Measurements from ENCODE around the gene CROT.
"Not testable (repeated sequence)": the region's sequence is repeated elsewhere in the genome, so short reads cannot be mapped to it uniquely, and the experiment has no call there.

The CROT gene

DNA sequence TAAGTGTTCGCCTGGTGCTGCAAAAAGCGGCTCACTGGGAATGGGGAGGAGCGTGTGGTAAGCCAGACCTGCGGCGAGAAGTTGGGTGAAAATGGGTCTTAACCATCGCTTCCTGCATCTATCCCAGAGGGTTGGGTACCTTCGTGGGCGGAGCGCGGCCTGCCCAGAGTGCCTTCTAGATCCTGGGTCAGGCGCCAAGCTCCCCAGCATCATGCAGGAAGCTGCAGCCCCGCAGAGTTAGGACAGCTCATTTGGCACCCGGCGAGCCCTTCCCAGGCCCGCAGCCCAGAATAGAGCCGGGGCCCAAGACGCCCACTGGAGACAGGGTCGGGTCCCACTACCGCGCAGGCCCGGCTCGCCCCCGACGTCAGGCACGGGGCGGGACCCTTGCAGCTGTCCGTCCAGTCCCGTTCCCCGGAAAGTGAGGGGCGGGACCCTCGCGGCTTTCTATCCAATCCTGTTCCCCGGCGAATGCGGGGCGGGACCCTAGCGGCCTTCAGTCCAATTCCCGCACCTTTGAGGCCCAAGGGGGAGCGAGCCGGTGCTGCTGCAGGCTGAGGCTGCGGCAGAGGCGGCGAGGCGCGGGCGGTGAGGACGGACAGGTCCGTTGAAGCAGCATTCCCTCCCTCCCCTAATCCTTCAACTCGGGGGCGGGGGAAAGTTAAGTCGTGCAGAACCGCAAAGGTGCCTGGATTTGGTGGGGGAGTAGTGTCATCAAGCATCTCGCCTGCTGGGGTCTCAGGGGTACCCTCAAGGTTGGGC is at the start of gene CROT:
TSS of gene CROT (plus strand) at position 499 of the 762 bp plus-strand sequence. CDS start 3,405 bp downstream, outside the sequence.
- peak within 1 kb of the TSS; percentile 92 for H3K4me3 ChIP-seq (ENCODE audit: low read depth, low read length)
- no peaks in the 10 kb centered on the region for H3K36me3 ChIP-seq (ENCODE audit: control insufficient read depth, insufficient read depth, low read length)
- peaks cover 10% of the 10 kb centered on the region for H3K4me1 ChIP-seq (ENCODE audit: control insufficient read depth, insufficient read depth, low read length)
- peaks cover 8% of the 10 kb centered on the region for H3K27me3 ChIP-seq (ENCODE audit: control insufficient read depth, insufficient read depth, low read length)
- peak within 1 kb of the TSS; percentile 70 for H3K9ac ChIP-seq (ENCODE audit: low read depth, low read length)
- no peaks in the 10 kb centered on the region for H3K9me3 ChIP-seq (ENCODE audit: control insufficient read depth, insufficient read depth, low read length)

DNA sequence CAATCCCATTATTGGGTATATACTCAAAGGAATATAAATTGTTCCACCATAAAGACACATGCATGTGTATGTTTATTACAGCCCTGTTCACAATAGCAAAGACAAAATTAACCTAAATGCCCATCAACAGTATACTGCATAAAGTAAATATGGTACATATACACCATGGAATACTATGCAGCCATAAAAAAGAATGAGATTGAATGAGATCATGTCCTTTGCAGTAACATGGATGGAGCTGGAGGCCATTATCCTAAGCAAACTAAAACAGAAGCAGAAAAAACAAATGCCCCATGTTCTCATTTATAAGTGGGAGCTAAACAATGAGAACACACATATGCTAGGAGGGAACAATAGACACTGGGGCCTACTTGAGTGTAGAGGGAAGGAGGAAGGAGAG is 44.7 kb upstream of the CROT start:
- H3K36me3 ChIP-seq (ENCODE audit: control insufficient read depth, insufficient read depth, low read length): no peaks in the 10 kb centered on the region
- no peak overlapping the region for H3K4me3 ChIP-seq (ENCODE audit: low read depth, low read length)
- H3K9ac ChIP-seq (ENCODE audit: low read depth, low read length): no peak overlapping the region
- H3K27me3 ChIP-seq (ENCODE audit: control insufficient read depth, insufficient read depth, low read length): no peaks in the 10 kb centered on the region
- H3K9me3 ChIP-seq (ENCODE audit: control insufficient read depth, insufficient read depth, low read length): no peaks in the 10 kb centered on the region
- no peaks in the 10 kb centered on the region for H3K4me1 ChIP-seq (ENCODE audit: control insufficient read depth, insufficient read depth, low read length)

DNA sequence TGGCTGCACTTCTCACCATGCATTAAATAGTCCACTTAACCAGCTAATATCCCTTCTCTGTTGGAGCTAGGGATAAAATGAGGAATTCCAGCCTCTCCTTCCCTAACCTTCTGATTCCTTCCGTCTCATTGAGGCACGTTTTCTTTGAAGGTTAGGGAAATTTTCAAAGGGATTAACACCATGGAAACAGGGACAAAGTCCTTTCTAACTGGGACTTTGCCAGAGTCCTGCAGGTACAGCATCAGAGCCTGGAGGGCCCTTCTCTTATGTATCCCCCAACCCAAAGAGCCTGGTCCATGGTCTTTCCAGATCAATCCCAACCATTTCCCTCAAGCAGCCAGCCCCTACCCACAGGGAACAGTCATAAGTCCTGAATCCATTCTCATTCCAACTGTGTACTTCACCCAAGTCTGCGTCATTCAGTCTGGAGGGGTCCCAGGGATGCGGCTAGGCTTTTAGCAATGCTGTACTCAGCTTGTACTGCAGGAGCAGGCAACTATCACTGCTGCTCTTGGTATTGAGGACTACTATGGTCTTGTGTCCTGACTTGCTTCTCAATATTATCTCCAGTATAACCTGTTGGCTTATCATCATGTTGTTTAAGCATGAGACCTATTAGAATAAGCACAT is 34.6 kb upstream of the CROT start:
- Histone ChIP-seq H3K36me3 (ENCODE audit: control insufficient read depth, insufficient read depth, low read length) (no peaks in the 10 kb centered on the region), H3K4me1 (ENCODE audit: control insufficient read depth, insufficient read depth, low read length) (no peaks in the 10 kb centered on the region), H3K9ac (ENCODE audit: low read depth, low read length) (no peak overlapping the region), H3K9me3 (ENCODE audit: control insufficient read depth, insufficient read depth, low read length) (no peaks in the 10 kb centered on the region), H3K27me3 (ENCODE audit: control insufficient read depth, insufficient read depth, low read length) (no peaks in the 10 kb centered on the region), H3K4me3 (ENCODE audit: low read depth, low read length) (no peak overlapping the region)

- Histone ChIP-seq H3K36me3 (ENCODE audit: control insufficient read depth, insufficient read depth, low read length) (no peaks in the 10 kb centered on the region), H3K27me3 (ENCODE audit: control insufficient read depth, insufficient read depth, low read length) (no peaks in the 10 kb centered on the region), H3K9ac (ENCODE audit: low read depth, low read length) (no peak overlapping the region), H3K9me3 (ENCODE audit: control insufficient read depth, insufficient read depth, low read length) (no peaks in the 10 kb centered on the region), H3K4me3 (ENCODE audit: low read depth, low read length) (no peak overlapping the region), H3K4me1 (ENCODE audit: control insufficient read depth, insufficient read depth, low read length) (no peaks in the 10 kb centered on the region)
These were observed 33.1 kb upstream of the CROT start for GRCh38 chr7:87312215-87312865.

GRCh38 chr7:87316097-87316700 is 29.3 kb upstream of the CROT start:
- Histone ChIP-seq H3K4me1 (ENCODE audit: control insufficient read depth, insufficient read depth, low read length) (no peaks in the 10 kb centered on the region), H3K4me3 (ENCODE audit: low read depth, low read length) (no peak overlapping the region)

GRCh38 chr7:87316846-87317552 is 28.5 kb upstream of the CROT start:
- no peak overlapping the region for H3K4me3 ChIP-seq (ENCODE audit: low read depth, low read length)

More at GRCh38 chr7:87316097-87316700, 29.3 kb upstream of the CROT start:
- Histone ChIP-seq H3K9ac (ENCODE audit: low read depth, low read length) (no peak overlapping the region), H3K27me3 (ENCODE audit: control insufficient read depth, insufficient read depth, low read length) (no peaks in the 10 kb centered on the region), H3K36me3 (ENCODE audit: control insufficient read depth, insufficient read depth, low read length) (no peaks in the 10 kb centered on the region), H3K9me3 (ENCODE audit: control insufficient read depth, insufficient read depth, low read length) (no peaks in the 10 kb centered on the region)

GRCh38 chr7:87317691-87318245 is 27.7 kb upstream of the CROT start:
- Histone ChIP-seq H3K9ac (ENCODE audit: low read depth, low read length) (no peak overlapping the region), H3K27me3 (ENCODE audit: control insufficient read depth, insufficient read depth, low read length) (no peaks in the 10 kb centered on the region), H3K9me3 (ENCODE audit: control insufficient read depth, insufficient read depth, low read length) (no peaks in the 10 kb centered on the region), H3K4me3 (ENCODE audit: low read depth, low read length) (no peak overlapping the region), H3K4me1 (ENCODE audit: control insufficient read depth, insufficient read depth, low read length) (no peaks in the 10 kb centered on the region), H3K36me3 (ENCODE audit: control insufficient read depth, insufficient read depth, low read length) (no peaks in the 10 kb centered on the region)

More at GRCh38 chr7:87316846-87317552, 28.5 kb upstream of the CROT start:
- Histone ChIP-seq H3K36me3 (ENCODE audit: control insufficient read depth, insufficient read depth, low read length) (no peaks in the 10 kb centered on the region), H3K4me1 (ENCODE audit: control insufficient read depth, insufficient read depth, low read length) (no peaks in the 10 kb centered on the region), H3K27me3 (ENCODE audit: control insufficient read depth, insufficient read depth, low read length) (no peaks in the 10 kb centered on the region), H3K9ac (ENCODE audit: low read depth, low read length) (no peak overlapping the region), H3K9me3 (ENCODE audit: control insufficient read depth, insufficient read depth, low read length) (no peaks in the 10 kb centered on the region)

- Histone ChIP-seq H3K4me1 (ENCODE audit: control insufficient read depth, insufficient read depth, low read length) (no peaks in the 10 kb centered on the region), H3K4me3 (ENCODE audit: low read depth, low read length) (no peak overlapping the region), H3K27me3 (ENCODE audit: control insufficient read depth, insufficient read depth, low read length) (no peaks in the 10 kb centered on the region), H3K36me3 (ENCODE audit: control insufficient read depth, insufficient read depth, low read length) (no peaks in the 10 kb centered on the region), H3K9me3 (ENCODE audit: control insufficient read depth, insufficient read depth, low read length) (peaks cover 3% of the 10 kb centered on the region), H3K9ac (ENCODE audit: low read depth, low read length) (no peak overlapping the region)
These were observed 26.7 kb upstream of the CROT start for GRCh38 chr7:87318741-87319140.

DNA sequence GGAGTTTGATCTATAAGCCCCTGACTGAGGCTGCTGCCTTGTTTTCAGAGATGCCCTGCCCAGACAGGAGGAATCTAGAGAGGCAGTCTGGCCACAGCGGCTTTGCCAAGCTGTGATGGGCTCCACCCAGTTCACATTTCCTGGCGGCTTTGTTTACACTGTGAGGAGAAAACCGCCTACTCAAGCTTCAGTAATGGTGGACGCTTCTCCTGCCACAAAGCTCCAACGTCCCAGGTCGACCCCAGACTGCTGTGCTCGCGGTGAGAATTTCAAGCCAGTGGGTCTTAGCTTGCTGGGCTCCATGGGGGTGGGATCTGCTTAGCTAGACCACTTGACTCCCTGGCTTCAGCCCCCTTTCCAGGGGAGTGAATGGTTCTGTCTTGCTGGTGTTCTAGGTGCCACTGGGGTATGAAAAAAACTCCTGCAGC is 26.3 kb upstream of the CROT start:
- not testable (repeated sequence) for H3K4me3 ChIP-seq (ENCODE audit: low read depth, low read length)

DNA sequence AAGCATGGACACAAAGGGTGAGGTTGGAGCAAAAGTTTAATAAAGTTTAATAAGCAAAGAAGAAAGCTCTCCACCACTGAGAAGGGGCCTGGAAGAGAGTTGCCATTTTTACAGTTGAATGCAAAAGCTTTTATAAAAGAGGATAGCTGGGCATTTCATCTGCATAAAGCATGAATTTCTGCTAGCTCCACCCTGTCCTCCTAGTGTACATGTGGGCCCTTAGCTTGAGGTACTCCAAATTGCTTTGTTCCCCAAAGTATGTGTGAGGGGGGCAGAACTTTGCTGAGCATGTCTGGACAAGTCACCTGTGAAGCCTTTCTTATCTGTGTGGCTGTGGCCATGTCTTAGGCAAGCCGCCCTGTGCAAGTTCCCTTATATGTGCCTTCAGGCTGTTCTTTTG is 22.6 kb upstream of the CROT start:
- Histone ChIP-seq H3K36me3 (ENCODE audit: control insufficient read depth, insufficient read depth, low read length) (no peaks in the 10 kb centered on the region), H3K9ac (ENCODE audit: low read depth, low read length) (no peak overlapping the region), H3K27me3 (ENCODE audit: control insufficient read depth, insufficient read depth, low read length) (no peaks in the 10 kb centered on the region), H3K9me3 (ENCODE audit: control insufficient read depth, insufficient read depth, low read length) (peaks cover 14% of the 10 kb centered on the region), H3K4me3 (ENCODE audit: low read depth, low read length) (no peak overlapping the region), H3K4me1 (ENCODE audit: control insufficient read depth, insufficient read depth, low read length) (no peaks in the 10 kb centered on the region)

More for the DNA sequence above, 26.3 kb upstream of the CROT start:
- not testable (repeated sequence) for H3K9ac ChIP-seq (ENCODE audit: low read depth, low read length); H3K4me1 ChIP-seq (ENCODE audit: control insufficient read depth, insufficient read depth, low read length); H3K36me3 ChIP-seq (ENCODE audit: control insufficient read depth, insufficient read depth, low read length); H3K27me3 ChIP-seq (ENCODE audit: control insufficient read depth, insufficient read depth, low read length); H3K9me3 ChIP-seq (ENCODE audit: control insufficient read depth, insufficient read depth, low read length)

Data from iPS-15b (cell line).